ENCODE measurements around the gene ZCWPW2. TPM values are rescaled to one million over a fixed set of nuclear protein-coding genes. Genes with fewer than 3 reads are reported as not detected.

ZCWPW2 gene
- total and polyA plus RNA-seq, 9 of the 15 experiments (the other 6 are each of a cell fraction or from before 2014, with no cell fraction given), result 0.10 to 0.77 (median 0.44) TPM

GRCh38 chr3:28521663-28522062 is 173.1 kb downstream of the ZCWPW2 start:
- Histone ChIP-seq H3K79me2 (ENCODE audit: control insufficient read depth, insufficient read depth, low read length) (no peaks in the 10 kb centered on the region), H3K4me1 (replicated peaks in 1 of 2; ENCODE audit: control insufficient read depth in 2 of 2, insufficient read depth in 2 of 2, low read length in 2 of 2) (no peaks in the 10 kb centered on the region), H3K36me3 (ENCODE audit: control insufficient read depth, insufficient read depth, low read length) (no peaks in the 10 kb centered on the region), H3K4me2 (ENCODE audit: insufficient read depth, low read length) (no peak overlapping the region), H3K4me3 (no peak overlapping the region), H3K9me1 (ENCODE audit: control insufficient read depth, insufficient read depth, low read length) (no peaks in the 10 kb centered on the region), H3K27ac (ENCODE audit: extremely low read depth, low read depth, low read length) (no peak overlapping the region), H3K27me3 (ENCODE audit: control insufficient read depth in 2 of 2, insufficient read depth in 2 of 2, low read length in 2 of 2) (no peaks in the 10 kb centered on the region), H2AFZ (ENCODE audit: low read depth, low read length) (no peak overlapping the region), H4K20me1 (replicated peaks; ENCODE audit: control insufficient read depth, insufficient read depth, low read length) (no peaks in the 10 kb centered on the region), H3K9me3 (replicated peaks; ENCODE audit: control insufficient read depth, insufficient read depth, low read depth, low read length) (no peaks in the 10 kb centered on the region), H3K9ac (ENCODE audit: insufficient read depth in 1 of 2, low read depth in 2 of 2, low read length in 2 of 2) (no peak overlapping the region)
- CTCF ChIA-PET (ENCODE audit: low intra/inter-chr PET ratio), result no interaction called here
- TF ChIP-seq JUN (IDR thresholded peaks at IDR 0.05; ENCODE audit: borderline replicate concordance, low read depth, low read length) (no peak), JUN (CRISPR knock-in tag; IDR thresholded peaks at IDR 0.05; ENCODE audit: borderline replicate concordance) (no peak), ZNF717 (CRISPR knock-in tag; IDR thresholded peaks at IDR 0.05) (no peak), HMGN3 (IDR thresholded peaks at IDR 0.05; ENCODE audit: borderline replicate concordance, extremely low read depth, insufficient read length, low read depth, low read length) (no peak), ELK3 (CRISPR knock-in tag; IDR thresholded peaks at IDR 0.05) (no peak), ZKSCAN3 (CRISPR knock-in tag; IDR thresholded peaks at IDR 0.05) (no peak), HBP1 (CRISPR knock-in tag; IDR thresholded peaks at IDR 0.05) (no peak), RFX7 (CRISPR knock-in tag; IDR thresholded peaks at IDR 0.05) (no peak), ZNF324 (CRISPR knock-in tag; IDR thresholded peaks at IDR 0.05) (no peak), ZFP30 (CRISPR knock-in tag; IDR thresholded peaks at IDR 0.05; ENCODE audit: borderline replicate concordance) (no peak), ZNF174 (CRISPR knock-in tag; IDR thresholded peaks at IDR 0.05) (no peak)
- TF ChIP-seq, protein P1, sequence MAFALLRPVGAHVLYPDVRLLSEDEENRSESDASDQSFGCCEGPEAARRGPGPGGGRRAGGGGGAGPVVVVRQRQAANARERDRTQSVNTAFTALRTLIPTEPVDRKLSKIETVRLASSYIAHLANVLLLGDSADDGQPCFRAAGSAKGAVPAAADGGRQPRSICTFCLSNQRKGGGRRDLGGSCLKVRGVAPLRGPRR (CRISPR knock-in tag; IDR thresholded peaks at IDR 0.05), result no peak
- TF ChIP-seq, protein P2, sequence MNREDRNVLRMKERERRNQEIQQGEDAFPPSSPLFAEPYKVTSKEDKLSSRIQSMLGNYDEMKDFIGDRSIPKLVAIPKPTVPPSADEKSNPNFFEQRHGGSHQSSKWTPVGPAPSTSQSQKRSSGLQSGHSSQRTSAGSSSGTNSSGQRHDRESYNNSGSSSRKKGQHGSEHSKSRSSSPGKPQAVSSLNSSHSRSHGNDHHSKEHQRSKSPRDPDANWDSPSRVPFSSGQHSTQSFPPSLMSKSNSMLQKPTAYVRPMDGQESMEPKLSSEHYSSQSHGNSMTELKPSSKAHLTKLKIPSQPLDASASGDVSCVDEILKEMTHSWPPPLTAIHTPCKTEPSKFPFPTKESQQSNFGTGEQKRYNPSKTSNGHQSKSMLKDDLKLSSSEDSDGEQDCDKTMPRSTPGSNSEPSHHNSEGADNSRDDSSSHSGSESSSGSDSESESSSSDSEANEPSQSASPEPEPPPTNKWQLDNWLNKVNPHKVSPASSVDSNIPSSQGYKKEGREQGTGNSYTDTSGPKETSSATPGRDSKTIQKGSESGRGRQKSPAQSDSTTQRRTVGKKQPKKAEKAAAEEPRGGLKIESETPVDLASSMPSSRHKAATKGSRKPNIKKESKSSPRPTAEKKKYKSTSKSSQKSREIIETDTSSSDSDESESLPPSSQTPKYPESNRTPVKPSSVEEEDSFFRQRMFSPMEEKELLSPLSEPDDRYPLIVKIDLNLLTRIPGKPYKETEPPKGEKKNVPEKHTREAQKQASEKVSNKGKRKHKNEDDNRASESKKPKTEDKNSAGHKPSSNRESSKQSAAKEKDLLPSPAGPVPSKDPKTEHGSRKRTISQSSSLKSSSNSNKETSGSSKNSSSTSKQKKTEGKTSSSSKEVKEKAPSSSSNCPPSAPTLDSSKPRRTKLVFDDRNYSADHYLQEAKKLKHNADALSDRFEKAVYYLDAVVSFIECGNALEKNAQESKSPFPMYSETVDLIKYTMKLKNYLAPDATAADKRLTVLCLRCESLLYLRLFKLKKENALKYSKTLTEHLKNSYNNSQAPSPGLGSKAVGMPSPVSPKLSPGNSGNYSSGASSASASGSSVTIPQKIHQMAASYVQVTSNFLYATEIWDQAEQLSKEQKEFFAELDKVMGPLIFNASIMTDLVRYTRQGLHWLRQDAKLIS (CRISPR knock-in tag; IDR thresholded peaks at IDR 0.05), result no peak
- ATAC-seq (no peak), DNase-seq (ENCODE audit: extremely low read depth in 1 of 4, low spot score in 3 of 4) (no peak), FAIRE-seq (no peak)
- POLR2A ChIA-PET, result no interaction called here
- no TSS peak for BruUV-seq (replicated peaks)
- in situ Hi-C loops (cut with MboI) (no loop called here), intact Hi-C loops (cut with micrococcal nuclease) (no loop called here)
- WGBS (ENCODE audit: insufficient coverage, low coverage, missing lambda C conversion rate), result 5% methylated on average over 3 of the region's 3 CpGs
